ENCODE data around the gene PSAP. TPM values are rescaled to one million over a fixed set of nuclear protein-coding genes. Genes with fewer than 3 reads are reported as not detected.

The PSAP gene
- total and polyA plus RNA-seq, 9 donors, result 632 to 3,407 (median 1,118) TPM

DNA sequence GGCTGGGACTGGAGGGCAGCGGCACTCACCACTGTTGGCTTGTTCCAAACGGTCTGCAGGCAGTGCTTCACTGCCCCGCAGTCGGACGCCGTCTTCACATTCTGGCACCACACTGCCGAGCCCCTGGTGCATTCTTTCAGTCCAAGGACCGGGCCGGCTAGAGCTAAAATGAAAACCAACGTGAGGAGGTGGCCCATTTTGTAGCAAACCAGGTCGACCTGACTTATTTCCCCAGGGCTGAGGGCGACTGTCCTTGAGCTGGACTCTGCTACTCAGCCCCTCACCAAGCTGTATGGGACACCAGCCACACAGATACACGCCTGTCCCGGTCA lies 16.7 kb downstream of the PSAP start:
- Histone ChIP-seq H3K4me3 (no peak overlapping the region), H3K36me3 (no peaks in the 10 kb centered on the region), H3K4me1 (ENCODE audit: insufficient read depth) (peaks cover 17% of the 10 kb centered on the region), H3K27ac (no peak overlapping the region), H3K9me3 (no peaks in the 10 kb centered on the region), H3K27me3 (no peaks in the 10 kb centered on the region)
- intact Hi-C loops (cut with DNase I), result no loop called here
- TF ChIP-seq EP300 (IDR thresholded peaks at IDR 0.05) (no peak), POLR2A (IDR thresholded peaks at IDR 0.05) (no peak)
- TF ChIP-seq, protein P1, sequence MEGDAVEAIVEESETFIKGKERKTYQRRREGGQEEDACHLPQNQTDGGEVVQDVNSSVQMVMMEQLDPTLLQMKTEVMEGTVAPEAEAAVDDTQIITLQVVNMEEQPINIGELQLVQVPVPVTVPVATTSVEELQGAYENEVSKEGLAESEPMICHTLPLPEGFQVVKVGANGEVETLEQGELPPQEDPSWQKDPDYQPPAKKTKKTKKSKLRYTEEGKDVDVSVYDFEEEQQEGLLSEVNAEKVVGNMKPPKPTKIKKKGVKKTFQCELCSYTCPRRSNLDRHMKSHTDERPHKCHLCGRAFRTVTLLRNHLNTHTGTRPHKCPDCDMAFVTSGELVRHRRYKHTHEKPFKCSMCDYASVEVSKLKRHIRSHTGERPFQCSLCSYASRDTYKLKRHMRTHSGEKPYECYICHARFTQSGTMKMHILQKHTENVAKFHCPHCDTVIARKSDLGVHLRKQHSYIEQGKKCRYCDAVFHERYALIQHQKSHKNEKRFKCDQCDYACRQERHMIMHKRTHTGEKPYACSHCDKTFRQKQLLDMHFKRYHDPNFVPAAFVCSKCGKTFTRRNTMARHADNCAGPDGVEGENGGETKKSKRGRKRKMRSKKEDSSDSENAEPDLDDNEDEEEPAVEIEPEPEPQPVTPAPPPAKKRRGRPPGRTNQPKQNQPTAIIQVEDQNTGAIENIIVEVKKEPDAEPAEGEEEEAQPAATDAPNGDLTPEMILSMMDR (IDR thresholded peaks at IDR 0.05), result no peak
- WGBS, 3 donors, result 84 to 90% (median 89%) methylated on average over 14 of the region's 14 CpGs
- no peak for DNase-seq

DNA sequence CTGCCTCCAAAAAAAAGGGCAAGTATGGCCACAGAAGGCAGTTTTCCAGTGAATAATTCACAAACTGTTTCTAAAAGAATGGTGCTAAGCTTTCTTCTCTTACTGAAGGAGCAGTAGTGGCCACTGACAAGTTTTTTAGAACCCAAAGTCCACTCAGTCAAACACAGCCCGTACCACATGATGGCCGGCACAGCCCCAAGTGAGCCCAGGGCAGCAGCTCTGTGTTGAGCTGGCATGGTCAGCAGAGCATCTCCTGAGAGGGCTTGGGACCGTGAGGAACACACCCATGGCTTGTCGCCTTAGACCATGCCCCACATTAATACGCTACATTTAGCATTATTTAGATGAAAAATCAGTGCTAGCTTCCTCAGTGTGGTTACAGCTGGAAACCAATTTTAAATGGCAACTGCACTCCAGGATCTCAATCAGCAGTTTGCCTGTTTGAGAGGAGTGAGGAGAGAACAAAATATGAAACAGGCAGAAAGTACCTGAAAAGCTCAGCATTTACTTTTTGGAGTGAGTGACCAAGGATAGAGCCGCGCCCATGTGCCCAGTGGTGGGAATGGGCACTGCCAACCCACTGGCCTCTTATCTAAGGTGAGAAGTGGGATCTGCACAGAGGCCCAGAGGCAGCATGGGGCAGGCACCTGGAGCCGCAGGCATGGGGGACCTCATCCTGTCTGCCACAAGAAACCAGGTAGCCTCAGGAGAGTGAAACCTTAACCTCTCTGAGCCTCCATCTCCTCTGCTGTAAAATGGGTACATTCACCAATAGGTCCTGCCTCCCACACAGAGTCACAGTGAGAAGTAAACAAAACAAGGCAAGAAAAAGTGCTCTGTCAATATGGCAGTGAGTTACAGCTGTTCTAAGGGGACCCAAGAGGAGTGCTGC lies 17.4 kb downstream of the PSAP start:
- WGBS, 3 donors, result 94 to 97% (median 95%) methylated on average over 8 of the region's 8 CpGs
- Histone ChIP-seq H3K9me3 (no peaks in the 10 kb centered on the region), H3K27ac (no peak overlapping the region), H3K36me3 (no peaks in the 10 kb centered on the region), H3K4me1 (ENCODE audit: insufficient read depth) (peaks cover 17% of the 10 kb centered on the region), H3K4me3 (no peak overlapping the region), H3K27me3 (no peaks in the 10 kb centered on the region)
- DNase-seq, result no peak
- TF ChIP-seq, protein P1 (IDR thresholded peaks at IDR 0.05), result no peak
- intact Hi-C loops (cut with DNase I), result no loop called here

DNA sequence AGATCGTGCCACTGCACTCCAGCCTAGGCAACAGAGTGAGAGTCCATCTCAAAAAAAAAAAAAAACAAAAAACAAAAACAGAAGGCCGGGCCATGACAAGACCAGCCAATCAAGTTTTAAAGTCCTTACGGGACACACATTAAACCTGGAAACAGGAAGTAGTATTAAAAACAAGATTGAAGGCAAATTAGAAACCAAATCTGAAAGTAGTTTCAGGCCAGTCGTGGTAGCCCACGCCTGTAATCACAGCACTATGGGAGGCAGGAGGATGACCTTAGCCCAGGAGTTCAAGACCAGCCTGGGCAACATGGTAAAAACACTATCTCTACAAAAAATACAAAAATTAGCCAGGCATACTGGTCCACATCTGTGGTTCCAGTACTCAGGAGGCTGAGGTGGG lies 18.1 kb downstream of the PSAP start:
- Histone ChIP-seq H3K27ac (no peak overlapping the region), H3K36me3 (no peaks in the 10 kb centered on the region), H3K4me1 (ENCODE audit: insufficient read depth) (peaks cover 17% of the 10 kb centered on the region), H3K4me3 (no peak overlapping the region), H3K9me3 (no peaks in the 10 kb centered on the region), H3K27me3 (no peaks in the 10 kb centered on the region)
- 84 to 90% (median 89%) methylated on average over 5 of the region's 5 CpGs for WGBS, 3 donors
- no peak for DNase-seq
- TF ChIP-seq, protein P1 (IDR thresholded peaks at IDR 0.05), result no peak
- TF ChIP-seq POLR2A (IDR thresholded peaks at IDR 0.05) (no peak), EP300 (IDR thresholded peaks at IDR 0.05) (no peak)
- intact Hi-C loops (cut with DNase I), result no loop called here

- Histone ChIP-seq H3K27me3 (no peaks in the 10 kb centered on the region), H3K36me3 (no peaks in the 10 kb centered on the region), H3K4me1 (ENCODE audit: insufficient read depth) (peaks cover 8% of the 10 kb centered on the region), H3K9me3 (no peaks in the 10 kb centered on the region), H3K27ac (no peak overlapping the region), H3K4me3 (no peak overlapping the region)
- 91 to 92% (median 92%) methylated on average over 19 of the region's 19 CpGs for WGBS, 3 donors
- no peak for DNase-seq
- intact Hi-C loops (cut with DNase I), result no loop called here
- TF ChIP-seq POLR2A (IDR thresholded peaks at IDR 0.05) (no peak), EP300 (IDR thresholded peaks at IDR 0.05) (no peak)
- TF ChIP-seq, protein P1 (IDR thresholded peaks at IDR 0.05), result no peak
Measured at GRCh38 chr10:71831646-71832552, 19.2 kb downstream of the PSAP start.
